PC-9 (cell line): ENCODE data around the gene GTF2IRD1. TPM values are rescaled to one million over a fixed set of nuclear protein-coding genes. Genes with fewer than 3 reads are reported as not detected.
"Not testable (repeated sequence)": the region's sequence is repeated elsewhere in the genome, so short reads cannot be mapped to it uniquely, and the experiment has no call there.

Source experiments
- BruUV-seq: library from RNA; stranded (reverse); fragments of 400-500 nt; replicated peaks from 2 replicates; lab custom pipeline; 2021; lab: Mats Ljungman, UMichigan
- CTCF ChIA-PET: fragments of 300-600 bp; sonication (Branson Sonifier 250); formaldehyde crosslinking; loops from one replicate; lab custom pipeline; 2022; ENCODE audit warnings: antibody characterized with exemption; lab: Charles Lee
- POLR2A ChIA-PET: fragments of 300-600 bp; sonication (Branson Sonifier 250); formaldehyde crosslinking; loops from one replicate; lab custom pipeline; 2022; ENCODE audit warnings: antibody characterized with exemption; ENCODE audit not compliant: unreplicated experiment; lab: Charles Lee
- DNase-seq, 2 experiments: peaks; one replicate each; pipeline versions ENCODE4 v3.0.0 to v3.0.0-alpha.2; 2015 to 2022; ENCODE audit warnings: mixed read lengths in 1 of 2
- H2AFZ ChIP-seq: fragments of 200-600 bp; sonication (generic); 2 replicates; pipeline ENCODE4 v1.8.1; 2017; ENCODE audit warnings: antibody characterized with exemption
- H3F3A ChIP-seq: fragments of 200-600 bp; sonication (generic); 2 replicates; pipeline ENCODE4 v1.8.1; 2017; ENCODE audit warnings: antibody characterized with exemption, mild to moderate bottlenecking, low read depth; ENCODE audit not compliant: insufficient read depth
- H3K27ac ChIP-seq: fragments of 200-600 bp; sonication (generic); 2 replicates; pipeline ENCODE4 v1.6.1; 2016; ENCODE audit warnings: mixed run types
- H3K27me3 ChIP-seq: fragments of 200-600 bp; sonication (generic); 2 replicates; pipeline ENCODE4 v1.6.1; 2016; ENCODE audit warnings: low read depth, mixed run types; ENCODE audit not compliant: insufficient read depth
- H3K36me3 ChIP-seq: fragments of 200-600 bp; sonication (generic); 2 replicates; pipeline ENCODE4 v1.6.1; 2016; ENCODE audit warnings: low read depth, mixed run types
- H3K4me1 ChIP-seq: fragments of 200-600 bp; sonication (generic); replicated peaks from 2 replicates; pipeline ENCODE4 v1.6.1; 2016; ENCODE audit warnings: mixed run types; ENCODE audit not compliant: insufficient read depth
- H3K4me2 ChIP-seq: fragments of 200-600 bp; sonication (generic); 2 replicates; pipeline ENCODE4 v1.6.1; 2017; ENCODE audit warnings: mixed run types
- H3K4me3 ChIP-seq: fragments of 200-600 bp; sonication (generic); 2 replicates; pipeline ENCODE4 v1.6.1; 2016; ENCODE audit warnings: mixed run types
- H3K79me2 ChIP-seq: fragments of 200-600 bp; sonication (generic); 2 replicates; pipeline ENCODE4 v1.6.1; 2017; ENCODE audit warnings: low read depth, mixed run types
- H3K9me2 ChIP-seq: fragments of 200-600 bp; sonication (generic); 2 replicates; pipeline ENCODE4 v1.8.1; 2017; ENCODE audit warnings: mild to moderate bottlenecking; ENCODE audit not compliant: insufficient read depth
- H3K9me3 ChIP-seq: fragments of 200-600 bp; sonication (generic); 2 replicates; pipeline ENCODE4 v1.8.1; 2016; ENCODE audit warnings: low read depth; ENCODE audit not compliant: insufficient read depth
- H4K20me1 ChIP-seq: fragments of 200-600 bp; sonication (generic); 2 replicates; pipeline ENCODE4 v1.8.1; 2017; ENCODE audit not compliant: insufficient read depth
- EZH2 ChIP-seq: fragments of 200-600 bp; sonication (generic); IDR thresholded peaks from 2 replicates; pipeline ENCODE4 v1.8.0; 2017; ENCODE audit warnings: antibody characterized with exemption, low read depth
- intact Hi-C: fragments of 100-400 bp; cut with micrococcal nuclease; formaldehyde crosslinking; loops from one replicate; pipeline ENCODE4 v1.10.0; 2022; ENCODE audit not compliant: unreplicated experiment
- total RNA-seq: library from RNA; stranded (reverse); gene quantifications from 2 replicates; pipeline ENCODE4 v1.2.3, GENCODE V29; 2021
- TF ChIP-seq, protein P1 (sequence below): fragments of 200-600 bp; sonication (generic); conservative IDR thresholded peaks from 2 replicates; pipeline ENCODE4 v1.6.1; 2017; ENCODE audit warnings: mixed run types, antibody characterized with exemption, mild to moderate bottlenecking, moderate library complexity

The GTF2IRD1 gene
- total RNA-seq, 1 experiment from 2014 or later = 46.7 TPM

DNA sequence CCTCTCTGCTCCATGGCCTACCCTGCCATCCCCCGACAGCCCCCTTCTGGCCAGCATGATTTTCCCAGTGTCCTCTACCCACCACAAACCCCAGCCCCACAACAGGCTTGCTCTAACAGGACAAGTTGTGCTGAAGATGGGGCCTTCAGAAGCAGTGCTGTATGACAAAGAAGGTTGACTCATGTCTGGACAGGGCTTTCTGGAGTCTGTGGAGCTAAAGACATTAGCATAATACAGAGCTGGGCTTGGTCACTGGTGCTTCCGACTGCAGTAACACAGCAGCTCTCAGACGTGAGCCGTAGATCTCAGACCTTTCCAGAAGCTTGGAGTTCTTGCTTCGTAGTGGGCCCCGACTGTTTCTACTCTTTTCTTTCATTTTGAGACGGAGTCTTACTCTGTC, 100.5 kb downstream of the GTF2IRD1 start:
- ChIA-PET CTCF (interaction anchor here (0.6 kb wide), 1 partner anchor 104 kb away, joined by 7 read pairs; no protein-coding TSS in a partner anchor), POLR2A (no interaction called here)
- intact Hi-C loops = no loop called here
- no peaks in the 10 kb centered on the region for H3K9me2 ChIP-seq
- H3K4me1 ChIP-seq = no peaks in the 10 kb centered on the region
- no peak overlapping the region for H3K27ac ChIP-seq
- no peak for DNase-seq
- TF ChIP-seq EZH2 = no peak
- TF ChIP-seq, protein P1, sequence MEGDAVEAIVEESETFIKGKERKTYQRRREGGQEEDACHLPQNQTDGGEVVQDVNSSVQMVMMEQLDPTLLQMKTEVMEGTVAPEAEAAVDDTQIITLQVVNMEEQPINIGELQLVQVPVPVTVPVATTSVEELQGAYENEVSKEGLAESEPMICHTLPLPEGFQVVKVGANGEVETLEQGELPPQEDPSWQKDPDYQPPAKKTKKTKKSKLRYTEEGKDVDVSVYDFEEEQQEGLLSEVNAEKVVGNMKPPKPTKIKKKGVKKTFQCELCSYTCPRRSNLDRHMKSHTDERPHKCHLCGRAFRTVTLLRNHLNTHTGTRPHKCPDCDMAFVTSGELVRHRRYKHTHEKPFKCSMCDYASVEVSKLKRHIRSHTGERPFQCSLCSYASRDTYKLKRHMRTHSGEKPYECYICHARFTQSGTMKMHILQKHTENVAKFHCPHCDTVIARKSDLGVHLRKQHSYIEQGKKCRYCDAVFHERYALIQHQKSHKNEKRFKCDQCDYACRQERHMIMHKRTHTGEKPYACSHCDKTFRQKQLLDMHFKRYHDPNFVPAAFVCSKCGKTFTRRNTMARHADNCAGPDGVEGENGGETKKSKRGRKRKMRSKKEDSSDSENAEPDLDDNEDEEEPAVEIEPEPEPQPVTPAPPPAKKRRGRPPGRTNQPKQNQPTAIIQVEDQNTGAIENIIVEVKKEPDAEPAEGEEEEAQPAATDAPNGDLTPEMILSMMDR = no peak
- no peak overlapping the region for H3K4me2 ChIP-seq
- H3K9me3 ChIP-seq = no peaks in the 10 kb centered on the region
- H3F3A ChIP-seq = no peaks in the 10 kb centered on the region
- no peaks in the 10 kb centered on the region for H4K20me1 ChIP-seq
- BruUV-seq = no TSS peak
- H3K4me3 ChIP-seq = no peak overlapping the region
- H2AFZ ChIP-seq = no peak overlapping the region
- H3K27me3 ChIP-seq = no peaks in the 10 kb centered on the region
- no peaks in the 10 kb centered on the region for H3K36me3 ChIP-seq
- H3K79me2 ChIP-seq = no peaks in the 10 kb centered on the region

DNA sequence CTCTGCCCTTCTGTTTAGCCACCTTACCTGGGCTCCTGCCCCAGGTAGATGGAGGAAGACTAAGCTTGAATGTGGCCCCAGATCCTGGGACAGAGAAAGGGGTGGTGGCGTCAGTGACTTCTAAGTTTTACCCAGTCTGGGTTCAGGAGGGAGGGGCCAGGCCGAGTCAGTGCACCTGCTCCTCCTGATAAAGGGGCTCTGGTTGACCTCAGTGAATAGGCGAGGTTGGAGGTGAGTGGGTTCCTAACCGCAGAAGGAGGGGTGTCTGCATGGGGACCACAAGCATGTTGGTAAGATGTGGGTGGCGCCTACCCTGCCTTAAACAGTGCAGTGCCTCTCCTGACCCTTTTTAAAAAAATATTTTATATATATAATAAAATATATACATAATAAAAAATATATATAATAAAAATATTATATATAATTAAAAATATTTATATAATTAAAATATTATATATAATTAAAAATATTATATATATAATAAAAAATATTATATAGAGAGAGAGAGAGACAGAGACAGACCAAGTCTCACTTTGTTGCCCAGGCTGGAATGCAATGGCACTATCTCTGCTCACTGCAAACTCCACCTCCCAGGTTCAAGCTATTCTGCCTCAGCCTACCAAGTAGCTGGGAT, 106.5 kb downstream of the GTF2IRD1 start:
- no TSS peak for BruUV-seq
- Histone ChIP-seq H4K20me1 (no peaks in the 10 kb centered on the region), H3K4me3 (no peak overlapping the region), H3K9me2 (no peaks in the 10 kb centered on the region), H3K4me1 (0 out of 2 replicates have a peak, but pooled peaks cover 6% of the 10 kb centered on the region), H3K27ac (no peak overlapping the region), H3K4me2 (no peak overlapping the region), H3K27me3 (no peaks in the 10 kb centered on the region), H2AFZ (no peak overlapping the region), H3F3A (peaks cover 8% of the 10 kb centered on the region; the same call in 1 of the 2 replicates), H3K36me3 (no peaks in the 10 kb centered on the region), H3K79me2 (no peaks in the 10 kb centered on the region), H3K9me3 (no peaks in the 10 kb centered on the region)
- TF ChIP-seq, protein P1 = no peak
- no peak for TF ChIP-seq EZH2
- DNase-seq = no peak
- intact Hi-C loops = no loop called here
- ChIA-PET CTCF (no interaction called here), POLR2A (no interaction called here)

- Histone ChIP-seq H3F3A (peaks cover 17% of the 10 kb centered on the region; the same call in 1 of the 2 replicates), H3K4me3 (no peak overlapping the region), H3K36me3 (no peaks in the 10 kb centered on the region), H4K20me1 (no peaks in the 10 kb centered on the region), H3K79me2 (no peaks in the 10 kb centered on the region), H3K9me2 (no peaks in the 10 kb centered on the region), H3K27ac (no peak overlapping the region), H3K27me3 (no peaks in the 10 kb centered on the region), H3K9me3 (no peaks in the 10 kb centered on the region), H3K4me1 (0 out of 2 replicates have a peak, but pooled peaks cover 7% of the 10 kb centered on the region), H3K4me2 (no peak overlapping the region), H2AFZ (no peak overlapping the region)
- POLR2A ChIA-PET = interaction anchor here (0.5 to 0.6 kb wide), 2 partner anchors 239 to 473 kb away, joined by 4 to 6 read pairs; no protein-coding TSS in a partner anchor
- CTCF ChIA-PET = no interaction called here
- TF ChIP-seq, protein P1 = no peak
- no peak for TF ChIP-seq EZH2
- peak in 1 of 2 experiments; percentile 45 for DNase-seq
- no TSS peak for BruUV-seq
- intact Hi-C loops = no loop called here
Measured at GRCh38 chr7:74561898-74562613, 108.3 kb downstream of the GTF2IRD1 start.

DNA sequence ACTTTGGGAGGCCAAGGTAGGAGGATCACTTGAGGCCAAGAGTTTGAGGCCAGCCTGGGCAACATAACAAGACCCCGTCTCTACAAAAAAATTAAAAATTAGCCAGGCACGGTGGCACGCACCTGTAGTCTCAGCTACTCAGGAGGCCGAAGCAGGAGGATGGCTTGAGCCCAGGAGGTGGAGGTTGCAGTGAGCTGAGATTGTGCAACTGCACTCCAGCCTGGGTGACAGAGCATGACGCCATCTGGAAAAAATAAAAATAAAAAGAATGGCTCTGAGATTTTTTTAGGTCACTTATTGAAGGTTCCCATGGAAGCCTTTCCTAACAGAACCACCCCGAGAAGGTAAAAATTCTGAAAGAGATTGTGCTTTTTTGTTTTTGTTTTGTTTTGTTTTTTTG, 109.9 kb downstream of the GTF2IRD1 start:
- H3K27ac ChIP-seq, intact Hi-C loops, H3K27me3 ChIP-seq, POLR2A ChIA-PET, H3K4me3 ChIP-seq, H3K36me3 ChIP-seq, BruUV-seq, H3K9me3 ChIP-seq, H2AFZ ChIP-seq, H4K20me1 ChIP-seq, DNase-seq, H3K4me2 ChIP-seq, H3K9me2 ChIP-seq, H3K79me2 ChIP-seq: not testable (repeated sequence)
- H3F3A ChIP-seq = peaks cover 17% of the 10 kb centered on the region; the same call in 1 of the 2 replicates
- H3K4me1 ChIP-seq = 0 out of 2 replicates have a peak, but pooled peaks cover 13% of the 10 kb centered on the region
- CTCF ChIA-PET = interaction anchor here (0.6 kb wide), 1 partner anchor 502 kb away, joined by 3 read pairs; no protein-coding TSS in a partner anchor
